Embryonic facial prominence (tissue), 1 donor: ENCODE results near the gene NFKB2.

Source experiments
- DNase-seq: peaks from one replicate; pipeline ENCODE4 v3.0.0-alpha.2; 2016; ENCODE audit errors: extremely low spot score

Gene NFKB2

GRCh38 chr10:102408728-102409603 lies 13.5 kb downstream of the NFKB2 start:
- DNase-seq: peak; percentile 58

- DNase-seq: no peak
Measured at GRCh38 chr10:102409604-102410428, 14.3 kb downstream of the NFKB2 start.

DNA sequence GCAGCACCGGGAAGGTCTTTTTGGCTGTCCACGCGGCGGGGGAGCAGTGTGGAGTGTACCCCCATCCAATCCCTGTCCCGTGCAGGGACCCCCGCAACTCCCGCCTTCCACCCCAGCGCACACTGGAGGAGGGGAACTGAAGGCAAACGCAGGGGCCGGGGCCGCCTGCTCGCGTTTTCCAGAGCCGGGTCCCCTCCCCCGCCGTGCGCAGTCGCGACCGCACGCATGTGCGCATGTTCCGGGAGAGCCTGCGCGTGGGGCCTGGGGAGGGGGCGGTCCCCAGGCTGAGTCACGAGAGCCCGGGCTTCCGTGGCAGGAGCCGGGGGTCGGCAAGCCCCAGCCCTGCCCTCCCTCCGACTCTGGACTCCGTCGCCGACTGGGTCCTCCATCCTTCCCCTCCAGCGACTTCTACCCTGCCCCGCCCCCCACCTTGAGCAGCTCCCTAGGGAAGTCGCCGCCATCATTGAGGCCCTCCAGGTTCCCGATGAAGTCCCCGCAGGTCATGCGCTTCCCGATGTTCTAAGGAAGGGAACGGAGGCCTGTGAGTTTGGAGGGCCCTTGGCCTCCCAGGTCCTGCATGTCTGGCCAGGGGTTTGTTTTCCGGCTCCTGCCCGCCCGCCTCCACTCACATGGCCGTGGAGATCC lies 15.0 kb downstream of the NFKB2 start:
- DNase-seq: peak; percentile 40

- DNase-seq: no peak
Measured at GRCh38 chr10:102411341-102412255, 16.1 kb downstream of the NFKB2 start.

DNA sequence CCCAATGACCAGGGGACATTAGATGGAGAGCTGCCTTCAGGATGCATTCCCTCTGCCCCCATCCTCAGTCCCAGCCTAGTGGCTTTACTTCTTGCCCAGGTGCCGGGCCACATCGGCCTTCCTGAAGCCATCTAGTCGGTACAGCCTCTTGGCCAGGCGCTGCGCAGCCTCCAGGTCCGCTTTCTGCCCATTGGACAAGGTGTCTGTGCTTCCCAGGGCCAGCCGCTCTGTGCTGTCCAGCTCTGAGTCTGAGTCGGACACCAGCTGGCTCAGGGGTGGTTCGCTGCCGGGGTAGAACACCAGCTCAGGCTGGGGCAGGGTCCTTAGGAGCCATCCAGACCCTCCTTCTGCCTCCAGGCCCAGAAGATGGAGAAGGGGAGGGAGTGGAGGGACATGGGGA lies 16.8 kb downstream of the NFKB2 start:
- no peak for DNase-seq

DNA sequence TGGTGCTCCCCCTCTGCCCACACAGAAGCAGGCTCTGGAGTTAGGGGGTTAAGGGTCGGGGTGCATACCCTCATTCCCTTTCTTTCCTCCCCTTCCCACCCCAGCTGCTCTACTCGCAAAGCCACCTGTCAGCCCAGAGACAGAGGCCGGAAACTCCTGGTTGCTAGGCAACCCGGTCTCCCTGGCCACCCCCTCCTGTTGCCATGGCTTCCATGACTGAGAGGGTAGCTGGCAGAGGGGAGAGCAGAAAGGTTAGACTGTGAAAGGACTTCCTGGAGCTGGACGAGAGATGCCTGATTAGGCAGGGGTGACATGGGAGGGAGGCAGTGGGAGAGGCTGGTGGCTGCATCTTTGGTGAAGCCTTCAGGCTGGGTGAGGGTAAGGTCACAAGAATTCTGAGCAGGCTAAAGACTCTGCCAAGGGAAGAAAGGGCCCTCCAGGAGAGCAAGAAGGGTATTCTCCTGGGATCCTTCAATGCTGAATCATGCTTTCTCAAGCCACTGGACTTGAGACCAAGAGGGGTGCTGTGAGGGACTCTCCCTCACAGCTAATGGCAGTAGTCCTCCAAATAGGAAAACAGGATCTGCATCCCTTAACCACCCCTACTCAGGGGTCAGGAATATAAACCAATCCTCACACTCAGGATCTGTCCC lies 17.7 kb downstream of the NFKB2 start:
- no peak for DNase-seq

DNA sequence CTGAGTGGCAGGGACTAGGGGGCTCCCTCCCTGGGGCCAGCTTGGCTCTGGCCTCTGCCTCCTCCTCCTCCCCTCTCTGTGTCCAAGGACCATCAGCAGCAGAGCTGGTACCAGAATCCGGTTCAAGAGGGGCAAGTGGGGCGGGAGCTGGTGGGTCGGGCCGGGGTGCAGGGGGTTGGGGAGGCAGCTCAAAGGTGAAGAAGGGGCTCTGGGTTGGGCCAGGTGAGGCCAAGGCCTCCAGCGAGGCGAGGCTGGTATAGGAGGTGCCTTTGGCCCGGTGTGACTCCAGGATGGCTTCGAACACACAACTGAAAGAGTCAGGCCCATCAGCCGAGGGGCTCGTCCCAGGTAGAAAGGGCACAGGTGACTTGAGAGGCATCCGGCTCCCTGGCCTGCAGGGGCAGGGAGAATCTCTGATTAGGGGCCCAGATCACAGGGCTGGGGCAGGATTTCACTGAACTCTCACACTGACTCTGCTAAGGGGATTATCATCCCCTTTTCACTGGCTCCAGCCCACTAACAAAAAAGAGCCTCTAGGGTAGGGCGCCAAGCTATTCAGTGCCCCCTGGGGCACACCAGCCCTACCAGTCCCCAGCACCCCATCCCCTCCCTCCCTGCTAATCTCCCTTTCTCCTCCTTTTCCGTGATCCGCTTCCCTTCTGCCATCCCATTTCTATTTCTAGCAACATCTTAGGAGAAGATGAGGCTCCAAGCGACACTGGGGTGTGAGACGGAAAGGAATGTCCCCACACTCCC lies 18.5 kb downstream of the NFKB2 start:
- no peak for DNase-seq

- DNase-seq: no peak
Measured at GRCh38 chr10:102414749-102415148, 19.2 kb downstream of the NFKB2 start.

GRCh38 chr10:102416283-102416682 lies 20.8 kb downstream of the NFKB2 start:
- DNase-seq: no peak

DNA sequence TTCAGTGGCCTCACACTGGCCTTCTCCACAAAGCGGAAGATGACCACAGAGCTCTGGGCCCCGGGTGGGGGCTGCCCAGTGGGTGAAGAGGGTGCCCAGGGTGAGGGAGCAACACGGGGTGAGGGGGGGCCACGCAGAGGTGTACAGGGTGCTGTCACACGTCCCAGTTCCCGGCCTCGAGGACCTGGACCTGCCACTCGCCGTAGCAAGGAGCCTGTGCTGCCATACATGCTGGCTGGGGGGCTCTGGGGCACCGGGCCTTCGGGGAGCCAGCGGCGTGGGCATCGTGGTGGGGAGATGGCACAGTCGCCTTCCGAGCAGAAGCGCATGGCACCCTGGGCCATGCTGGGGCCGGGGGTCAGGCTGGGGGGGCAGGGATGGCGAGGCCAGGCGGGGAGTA lies 21.2 kb downstream of the NFKB2 start:
- no peak for DNase-seq

GRCh38 chr10:102418622-102419268 lies 23.2 kb downstream of the NFKB2 start, which contains the start of gene PSD:
Gene PSD (minus strand): TSS chr10:102418785. CDS start chr10:102417038, 1,747 bp downstream.
- no peak for DNase-seq

- no peak for DNase-seq
Measured at GRCh38 chr10:102419269-102420180, 24.0 kb downstream of the NFKB2 start.

DNA sequence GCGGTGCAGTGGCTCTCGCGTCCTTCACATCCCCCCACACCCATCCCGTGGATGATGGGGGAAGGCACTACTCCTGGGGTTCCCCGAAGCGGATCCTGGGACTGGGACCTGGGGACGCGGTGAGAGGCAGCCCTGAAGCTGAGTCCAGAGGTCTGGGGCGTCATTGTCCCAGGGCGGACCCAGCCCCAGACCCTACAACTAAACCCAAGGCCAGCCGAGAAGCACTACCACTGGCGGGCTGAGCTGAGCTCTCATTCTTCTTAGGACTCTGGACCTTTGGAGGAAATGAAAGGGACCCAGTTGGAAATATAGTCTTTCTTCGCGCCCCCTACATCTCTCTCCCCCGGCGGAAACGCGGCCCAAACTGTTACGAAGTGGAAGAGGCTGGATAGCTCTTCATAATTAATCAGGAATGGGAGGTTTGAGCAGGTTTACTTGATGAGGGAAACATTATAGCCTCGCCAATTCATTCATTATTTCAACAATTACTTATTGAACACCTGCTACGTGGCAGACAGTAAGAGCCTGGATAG lies 24.7 kb downstream of the NFKB2 start:
- DNase-seq: no peak

DNA sequence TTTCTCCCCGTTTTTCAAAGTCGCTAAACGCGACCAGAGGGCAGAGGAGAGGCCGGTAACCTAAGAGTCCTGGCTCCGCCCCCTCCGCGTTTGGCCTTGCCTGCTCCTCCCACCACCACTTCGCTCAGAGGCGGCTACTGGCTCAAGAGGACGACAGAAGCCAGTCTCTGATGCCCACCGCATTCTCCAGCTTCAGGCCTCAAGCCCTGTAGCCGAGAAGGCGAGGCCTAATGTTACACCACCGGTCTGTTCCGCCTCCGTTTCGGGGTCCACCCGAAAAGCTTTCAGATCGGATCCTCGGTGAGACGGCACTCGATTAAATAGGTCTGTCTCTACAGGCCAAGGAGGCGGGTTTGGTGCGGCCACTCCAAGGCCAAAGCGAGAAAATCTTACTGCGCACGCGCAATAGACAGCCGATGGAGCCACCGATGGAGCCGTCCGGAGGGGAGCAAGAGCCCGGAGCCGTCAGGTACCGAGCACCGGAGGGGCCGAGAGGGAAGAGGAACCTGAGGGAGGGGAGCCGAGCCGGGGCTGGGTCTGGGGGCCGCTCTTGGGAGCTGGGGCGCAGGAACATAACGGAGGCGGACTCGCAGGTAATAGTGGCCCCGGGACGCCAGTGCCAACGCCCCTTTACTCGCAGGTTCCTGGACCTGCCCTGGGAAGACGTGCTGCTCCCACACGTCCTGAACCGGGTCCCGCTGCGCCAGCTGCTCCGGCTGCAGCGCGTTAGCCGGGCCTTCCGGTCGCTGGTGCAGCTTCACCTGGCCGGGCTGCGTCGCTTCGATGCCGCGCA lies 25.4 kb downstream of the NFKB2 start, which contains the start of gene FBXL15:
FBXL15 (plus strand) TSS at position 123 of the 793 bp plus-strand sequence; CDS start at position 417, 294 bp downstream.
- peak; percentile 93 for DNase-seq

DNA sequence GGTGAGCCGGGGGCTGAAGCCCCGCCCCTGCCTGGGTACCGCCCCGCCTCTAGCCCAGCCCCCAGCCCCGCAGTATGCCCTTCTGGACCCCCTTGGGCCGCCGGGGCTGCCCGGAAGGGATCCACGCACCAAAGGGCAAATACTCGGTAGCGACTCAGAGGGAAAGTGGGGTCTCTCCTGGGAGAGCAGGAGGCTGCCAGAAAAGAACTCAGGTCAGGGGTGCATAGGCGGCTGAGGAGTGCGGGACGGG lies 25.9 kb downstream of the NFKB2 start:
- no peak for DNase-seq

- DNase-seq: no peak
Measured at GRCh38 chr10:102421757-102422512, 26.4 kb downstream of the NFKB2 start.
